Nucleus accumbens (tissue), 56 donors: Measurements from ENCODE around the gene ARID3A.
A peak's percentile ranks its signal among the peaks of the same experiment; 100 is the strongest.

Experiments
- DNase-seq, 56 donors: peaks; one replicate each; lab custom pipeline; 2025; lab: John Stamatoyannopoulos, UW

Gene ARID3A

DNA sequence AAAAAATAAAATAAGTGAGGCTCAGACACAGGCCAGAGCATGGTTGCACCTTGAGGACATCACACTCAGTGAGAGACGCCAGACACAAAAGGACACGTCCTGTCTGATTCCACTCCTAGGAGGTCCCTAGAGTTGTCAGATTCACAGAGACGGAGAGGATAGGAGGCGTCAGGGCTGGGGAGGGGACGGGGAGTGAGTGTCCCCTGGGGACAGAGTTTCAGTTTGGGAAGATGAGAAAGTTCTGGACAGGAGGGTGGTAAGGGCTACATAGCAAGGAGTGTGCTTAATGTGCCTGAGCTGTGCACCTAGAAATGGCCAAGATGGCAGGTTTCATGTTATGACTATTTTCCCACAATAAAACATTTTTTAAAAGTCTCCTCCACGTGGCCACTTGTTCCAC, 72.2 kb downstream of the ARID3A start:
- DNase-seq: no peak

DNA sequence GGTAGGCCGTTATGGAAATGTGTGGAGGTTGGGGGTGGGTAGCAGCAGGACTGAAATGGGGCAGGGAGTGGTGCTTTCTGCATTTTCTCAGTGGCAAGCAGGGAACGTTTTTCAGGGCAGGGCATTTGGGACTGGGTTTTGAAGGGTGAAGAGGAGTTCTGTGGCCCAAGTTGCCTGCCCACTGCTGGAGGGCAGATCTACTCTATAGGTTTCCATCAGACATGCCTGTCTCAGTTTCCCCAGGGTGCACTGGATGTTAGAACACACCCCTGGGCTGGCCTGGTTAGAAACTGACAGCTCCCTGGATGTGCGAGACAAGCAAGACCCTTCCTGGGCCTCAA, 73.5 kb downstream of the ARID3A start:
- no peak for DNase-seq

DNA sequence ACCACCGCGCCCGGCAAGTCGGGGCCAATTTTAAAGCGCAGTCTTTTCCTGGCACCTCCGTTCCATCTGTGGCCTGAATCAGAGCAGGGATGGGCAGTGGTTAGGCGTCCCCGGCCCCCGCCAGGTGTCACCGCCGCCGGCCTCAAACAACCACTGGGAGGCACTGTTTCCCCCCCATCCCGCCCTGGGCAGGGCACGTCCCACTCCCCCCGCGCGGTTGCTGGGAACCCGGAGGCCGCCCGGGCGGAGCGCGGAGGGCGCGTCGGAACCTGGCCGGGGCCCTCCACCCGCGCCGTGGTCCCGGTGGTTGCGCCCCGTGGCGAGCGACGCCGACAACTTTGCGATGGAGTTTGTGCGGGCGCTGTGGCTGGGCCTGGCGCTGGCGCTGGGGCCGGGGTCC, 74.3 kb downstream of the ARID3A start, which contains the start of gene GRIN3B:
Gene GRIN3B (plus strand): TSS at position 325 of the 400 bp plus-strand sequence. CDS start 19 bp downstream, at position 344.
- peak in 1 of 56 donors; percentile 17 for DNase-seq

DNA sequence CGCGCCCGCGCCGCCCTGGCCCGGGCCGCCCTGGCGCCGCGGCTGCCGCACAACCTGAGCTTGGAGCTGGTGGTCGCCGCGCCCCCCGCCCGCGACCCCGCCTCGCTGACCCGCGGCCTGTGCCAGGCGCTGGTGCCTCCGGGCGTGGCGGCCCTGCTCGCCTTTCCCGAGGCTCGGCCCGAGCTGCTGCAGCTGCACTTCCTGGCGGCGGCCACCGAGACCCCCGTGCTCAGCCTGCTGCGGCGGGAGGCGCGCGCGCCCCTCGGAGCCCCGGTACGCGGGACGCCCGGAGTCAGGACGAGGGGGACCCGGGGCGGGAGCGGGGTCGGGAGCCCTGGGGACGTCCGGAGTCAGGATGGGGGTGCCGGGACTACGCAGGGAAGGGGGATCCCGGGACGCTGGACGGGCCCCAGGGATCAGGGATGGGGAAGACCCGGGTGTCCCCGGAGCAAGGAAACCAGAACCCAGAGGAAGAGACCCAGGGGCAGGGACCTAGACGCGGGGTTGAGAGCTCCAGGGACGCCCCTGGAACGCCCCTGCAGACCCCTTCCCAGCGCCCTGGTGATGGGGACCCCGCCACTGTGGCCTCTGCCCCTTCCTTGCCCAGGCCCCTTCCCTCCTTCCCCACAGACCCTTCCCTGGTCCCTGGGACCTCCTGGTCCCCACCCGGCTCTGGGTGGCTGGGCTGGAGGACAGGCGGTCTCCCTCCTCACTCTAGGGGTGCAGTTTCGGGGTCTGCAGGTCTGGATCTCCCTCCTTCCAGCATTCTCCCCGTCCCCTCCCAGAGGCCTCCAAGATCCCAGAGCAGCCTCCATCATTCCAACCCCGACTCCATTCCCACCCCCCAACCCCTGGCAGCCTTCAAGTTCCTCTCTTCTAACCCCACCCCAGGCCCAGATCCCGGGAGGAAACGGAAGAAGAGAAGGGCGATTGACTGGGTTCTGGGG, 75.0 kb downstream of the ARID3A start:
- DNase-seq: no peak

DNA sequence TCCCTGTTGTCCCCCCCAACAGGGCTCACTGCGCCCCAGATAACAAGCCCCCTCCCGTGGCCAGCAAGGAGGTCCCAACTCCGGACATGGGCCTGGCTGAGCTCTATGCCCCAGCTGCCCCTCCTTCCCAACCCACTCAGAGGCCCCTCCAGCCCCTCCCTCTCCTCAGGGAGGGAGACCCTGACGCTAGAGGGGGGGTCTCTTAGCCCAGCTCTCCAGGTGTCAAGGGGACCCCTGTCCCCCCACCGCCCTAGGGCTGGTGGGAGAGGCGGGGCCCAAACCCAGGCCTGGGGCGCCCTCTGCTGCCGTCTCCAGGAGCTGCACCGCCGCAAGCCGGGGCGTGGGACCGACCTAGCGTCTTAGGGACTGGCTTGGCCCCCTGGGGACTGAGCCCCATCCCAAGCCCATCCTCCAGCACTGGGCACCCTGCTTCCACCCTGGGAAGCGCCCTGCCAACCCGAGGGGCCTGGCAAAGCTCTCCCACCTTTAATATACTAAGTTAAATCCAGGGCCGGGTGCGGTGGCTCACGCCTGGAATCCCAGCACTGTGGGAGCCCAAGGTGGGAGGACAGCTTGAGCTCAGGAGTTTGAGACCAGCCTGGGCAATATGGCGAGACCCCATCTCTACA, 75.8 kb downstream of the ARID3A start:
- DNase-seq: peak in 13 of 56 donors; percentile 1 to 49 (median 13)

DNA sequence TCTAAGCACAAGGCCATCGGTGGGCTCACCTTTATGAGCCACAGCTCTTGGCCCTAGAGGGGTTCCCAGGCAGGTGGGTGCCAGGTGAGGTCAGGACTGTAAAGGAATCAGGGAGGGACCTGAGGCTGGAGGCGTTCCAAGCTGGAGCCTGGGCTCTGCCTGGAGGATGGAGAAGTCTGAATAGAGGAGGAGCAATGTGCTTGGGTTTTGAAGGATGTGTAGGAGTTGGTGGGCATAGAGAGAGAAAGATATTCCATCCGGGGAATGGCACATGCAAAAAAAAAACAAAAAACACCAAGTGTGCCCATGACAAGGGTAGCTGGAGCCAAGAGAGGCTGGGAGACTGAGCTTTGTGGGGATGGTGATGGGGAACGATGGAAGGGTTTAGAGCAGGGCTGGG, 76.8 kb downstream of the ARID3A start:
- no peak for DNase-seq

DNA sequence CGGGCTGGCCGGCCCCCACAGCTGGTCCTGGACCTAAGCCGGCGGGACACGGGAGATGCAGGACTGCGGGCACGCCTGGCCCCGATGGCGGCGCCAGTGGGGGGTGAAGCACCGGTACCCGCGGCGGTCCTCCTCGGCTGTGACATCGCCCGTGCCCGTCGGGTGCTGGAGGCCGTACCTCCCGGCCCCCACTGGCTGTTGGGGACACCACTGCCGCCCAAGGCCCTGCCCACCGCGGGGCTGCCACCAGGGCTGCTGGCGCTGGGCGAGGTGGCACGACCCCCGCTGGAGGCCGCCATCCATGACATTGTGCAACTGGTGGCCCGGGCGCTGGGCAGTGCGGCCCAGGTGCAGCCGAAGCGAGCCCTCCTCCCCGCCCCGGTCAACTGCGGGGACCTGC, 77.4 kb downstream of the ARID3A start:
- DNase-seq: no peak

DNA sequence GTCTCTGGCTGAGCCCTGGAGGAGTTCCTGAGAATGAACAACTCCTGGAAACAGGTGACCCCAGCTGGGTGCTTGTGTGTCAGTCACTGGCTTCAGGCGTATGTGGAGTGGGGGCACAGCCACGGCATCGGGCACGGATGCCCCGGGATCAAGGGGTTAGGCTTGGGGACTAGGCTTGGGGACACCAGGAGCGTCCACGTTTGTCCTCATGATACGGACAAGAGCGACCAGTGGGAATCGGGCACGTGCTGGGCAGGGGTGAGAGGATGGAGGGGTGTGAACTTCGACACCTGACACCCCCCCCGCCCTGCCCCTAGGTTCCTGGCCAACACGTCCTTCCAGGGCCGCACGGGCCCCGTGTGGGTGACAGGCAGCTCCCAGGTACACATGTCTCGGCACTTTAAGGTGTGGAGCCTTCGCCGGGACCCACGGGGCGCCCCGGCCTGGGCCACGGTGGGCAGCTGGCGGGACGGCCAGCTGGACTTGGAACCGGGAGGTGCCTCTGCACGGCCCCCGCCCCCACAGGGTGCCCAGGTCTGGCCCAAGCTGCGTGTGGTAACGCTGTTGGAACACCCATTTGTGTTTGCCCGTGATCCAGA, 78.5 kb downstream of the ARID3A start:
- DNase-seq: no peak

DNA sequence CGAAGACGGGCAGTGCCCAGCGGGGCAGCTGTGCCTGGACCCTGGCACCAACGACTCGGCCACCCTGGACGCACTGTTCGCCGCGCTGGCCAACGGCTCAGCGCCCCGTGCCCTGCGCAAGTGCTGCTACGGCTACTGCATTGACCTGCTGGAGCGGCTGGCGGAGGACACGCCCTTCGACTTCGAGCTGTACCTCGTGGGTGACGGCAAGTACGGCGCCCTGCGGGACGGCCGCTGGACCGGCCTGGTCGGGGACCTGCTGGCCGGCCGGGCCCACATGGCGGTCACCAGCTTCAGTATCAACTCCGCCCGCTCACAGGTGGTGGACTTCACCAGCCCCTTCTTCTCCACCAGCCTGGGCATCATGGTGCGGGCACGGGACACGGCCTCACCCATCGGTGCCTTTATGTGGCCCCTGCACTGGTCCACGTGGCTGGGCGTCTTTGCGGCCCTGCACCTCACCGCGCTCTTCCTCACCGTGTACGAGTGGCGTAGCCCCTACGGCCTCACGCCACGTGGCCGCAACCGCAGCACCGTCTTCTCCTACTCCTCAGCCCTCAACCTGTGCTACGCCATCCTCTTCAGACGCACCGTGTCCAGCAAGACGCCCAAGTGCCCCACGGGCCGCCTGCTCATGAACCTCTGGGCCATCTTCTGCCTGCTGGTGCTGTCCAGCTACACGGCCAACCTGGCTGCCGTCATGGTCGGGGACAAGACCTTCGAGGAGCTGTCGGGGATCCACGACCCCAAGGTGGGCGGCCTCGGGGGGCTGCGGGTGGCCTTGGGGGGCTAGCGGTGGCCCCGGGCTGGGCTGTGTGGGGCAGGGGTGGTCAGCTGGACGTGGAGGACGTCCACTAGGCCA, 79.2 kb downstream of the ARID3A start:
- no peak for DNase-seq

DNA sequence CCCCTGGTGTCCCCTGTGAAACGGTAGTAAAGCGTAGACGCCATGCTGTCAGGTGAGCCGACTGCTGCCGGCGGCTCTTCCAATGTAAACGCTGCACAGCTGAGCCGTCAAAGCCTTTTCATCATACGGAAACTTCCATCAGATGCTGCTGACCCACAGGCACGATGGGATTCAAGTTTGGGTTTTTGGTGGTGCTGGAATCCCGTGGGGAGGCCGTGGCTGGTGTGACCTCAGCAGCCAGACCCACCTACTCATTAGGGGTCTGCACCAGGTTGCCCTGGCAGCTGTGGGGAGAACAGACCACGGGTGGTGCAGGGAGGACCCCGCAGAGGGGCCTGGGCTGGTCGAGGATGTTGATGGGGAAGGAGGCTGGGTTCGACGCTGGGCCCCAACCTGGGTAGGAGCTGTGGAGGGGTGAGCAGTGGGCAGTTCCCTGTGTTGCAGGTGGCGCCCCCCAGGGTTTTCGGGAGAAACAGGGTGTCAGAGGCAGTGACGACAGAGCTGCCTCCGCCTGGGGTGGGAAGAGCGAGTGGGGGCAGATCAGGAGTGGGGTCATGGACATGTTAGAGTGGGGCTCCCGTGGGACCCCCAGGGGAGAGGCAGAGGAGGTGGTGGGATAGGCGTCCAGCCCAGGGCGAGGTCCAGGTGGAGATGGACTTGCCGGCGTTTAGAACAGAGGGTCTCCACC, 81.0 kb downstream of the ARID3A start:
- no peak for DNase-seq

DNA sequence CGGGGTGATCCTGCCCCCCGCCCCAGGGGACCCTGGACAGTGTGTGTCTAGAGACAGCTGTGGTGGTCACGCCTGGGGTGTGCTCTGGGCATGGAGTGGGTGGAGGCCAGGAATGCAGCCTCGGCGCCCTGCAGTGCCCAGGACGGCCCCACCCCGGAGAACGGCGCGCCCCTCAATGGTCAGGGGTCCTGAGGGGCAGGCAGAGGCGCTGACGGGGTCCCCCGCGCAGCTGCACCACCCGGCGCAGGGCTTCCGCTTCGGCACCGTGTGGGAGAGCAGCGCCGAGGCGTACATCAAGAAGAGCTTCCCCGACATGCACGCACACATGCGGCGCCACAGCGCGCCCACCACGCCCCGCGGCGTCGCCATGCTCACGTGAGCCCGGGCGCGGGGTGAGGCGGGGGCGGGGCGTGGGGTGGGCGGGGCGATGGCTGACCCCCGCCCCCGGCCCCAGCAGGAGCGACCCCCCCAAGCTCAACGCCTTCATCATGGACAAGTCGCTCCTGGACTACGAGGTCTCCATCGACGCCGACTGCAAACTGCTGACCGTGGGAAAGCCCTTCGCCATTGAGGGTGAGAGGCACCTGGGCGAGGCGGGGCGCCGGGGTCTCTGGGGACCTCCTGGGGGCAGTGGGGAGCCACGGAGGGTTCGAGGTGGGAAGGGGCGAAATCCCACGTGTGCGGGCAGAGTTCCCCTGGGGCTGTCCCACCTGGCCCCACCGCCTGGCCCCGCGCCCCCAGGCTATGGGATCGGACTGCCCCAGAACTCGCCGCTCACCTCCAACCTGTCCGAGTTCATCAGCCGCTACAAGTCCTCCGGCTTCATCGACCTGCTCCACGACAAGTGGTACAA, 81.8 kb downstream of the ARID3A start:
- no peak for DNase-seq

DNA sequence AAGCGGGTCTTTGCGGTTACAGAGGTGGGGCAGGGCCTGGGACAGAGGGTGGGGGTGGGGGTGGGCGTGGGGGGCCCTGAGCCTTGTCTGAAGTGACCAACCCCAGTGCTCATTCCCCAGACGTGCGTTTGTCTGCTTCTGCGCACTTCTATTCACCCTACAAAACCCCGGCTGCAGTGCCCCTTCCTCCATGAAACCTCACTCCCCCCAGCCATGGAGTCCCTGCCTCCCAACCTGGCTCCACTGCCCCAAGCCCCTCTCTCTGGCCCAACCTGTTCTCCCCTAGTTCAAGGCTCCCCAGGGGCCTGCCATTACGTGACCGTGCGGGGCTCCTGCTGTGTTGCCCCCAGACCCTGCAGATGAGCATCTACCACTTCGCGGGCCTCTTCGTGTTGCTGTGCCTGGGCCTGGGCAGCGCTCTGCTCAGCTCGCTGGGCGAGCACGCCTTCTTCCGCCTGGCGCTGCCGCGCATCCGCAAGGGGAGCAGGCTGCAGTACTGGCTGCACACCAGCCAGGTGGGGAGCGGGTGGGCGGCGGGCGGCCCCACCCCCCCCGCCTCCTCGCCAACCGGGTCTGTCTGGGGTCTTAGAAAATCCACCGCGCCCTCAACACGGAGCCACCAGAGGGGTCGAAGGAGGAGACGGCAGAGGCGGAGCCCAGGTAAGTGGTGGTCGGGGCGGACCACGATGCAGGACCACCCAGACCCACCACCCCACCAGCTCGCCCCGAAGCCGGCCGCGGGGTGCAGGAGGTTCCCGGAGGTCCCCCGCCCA, 82.6 kb downstream of the ARID3A start:
- no peak for DNase-seq

DNA sequence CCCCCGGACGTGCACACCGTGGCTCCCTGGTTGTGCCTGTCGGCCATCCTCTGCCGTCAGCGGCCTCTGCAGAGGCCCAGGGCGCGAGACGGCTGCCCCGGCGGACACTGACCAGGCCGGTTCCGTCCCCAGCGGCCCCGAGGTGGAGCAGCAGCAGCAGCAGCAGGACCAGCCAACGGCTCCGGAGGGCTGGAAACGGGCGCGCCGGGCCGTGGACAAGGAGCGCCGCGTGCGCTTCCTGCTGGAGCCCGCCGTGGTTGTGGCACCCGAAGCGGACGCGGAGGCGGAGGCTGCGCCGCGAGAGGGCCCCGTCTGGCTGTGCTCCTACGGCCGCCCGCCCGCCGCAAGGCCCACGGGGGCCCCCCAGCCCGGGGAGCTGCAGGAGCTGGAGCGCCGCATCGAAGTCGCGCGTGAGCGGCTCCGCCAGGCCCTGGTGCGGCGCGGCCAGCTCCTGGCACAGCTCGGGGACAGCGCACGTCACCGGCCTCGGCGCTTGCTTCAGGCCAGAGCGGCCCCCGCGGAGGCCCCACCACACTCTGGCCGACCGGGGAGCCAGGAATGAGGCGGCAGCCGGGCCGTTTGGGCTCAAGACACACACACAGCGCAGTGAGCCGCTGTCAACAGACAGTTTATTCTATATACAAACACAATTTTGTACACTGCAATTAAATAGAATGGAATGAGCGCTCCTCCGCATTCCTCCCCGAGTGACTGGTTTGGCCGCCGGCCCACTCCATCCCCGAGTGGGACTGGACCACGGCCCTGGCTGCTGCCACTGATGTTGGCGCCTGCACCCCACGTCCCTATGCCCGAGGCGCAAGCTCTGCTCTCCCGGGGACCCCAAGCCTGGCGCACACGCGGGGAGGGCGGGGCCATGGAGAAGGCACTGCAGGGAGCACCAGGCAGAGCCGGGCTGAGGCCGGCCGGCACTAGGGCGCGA, 83.5 kb downstream of the ARID3A start:
- DNase-seq: no peak

DNA sequence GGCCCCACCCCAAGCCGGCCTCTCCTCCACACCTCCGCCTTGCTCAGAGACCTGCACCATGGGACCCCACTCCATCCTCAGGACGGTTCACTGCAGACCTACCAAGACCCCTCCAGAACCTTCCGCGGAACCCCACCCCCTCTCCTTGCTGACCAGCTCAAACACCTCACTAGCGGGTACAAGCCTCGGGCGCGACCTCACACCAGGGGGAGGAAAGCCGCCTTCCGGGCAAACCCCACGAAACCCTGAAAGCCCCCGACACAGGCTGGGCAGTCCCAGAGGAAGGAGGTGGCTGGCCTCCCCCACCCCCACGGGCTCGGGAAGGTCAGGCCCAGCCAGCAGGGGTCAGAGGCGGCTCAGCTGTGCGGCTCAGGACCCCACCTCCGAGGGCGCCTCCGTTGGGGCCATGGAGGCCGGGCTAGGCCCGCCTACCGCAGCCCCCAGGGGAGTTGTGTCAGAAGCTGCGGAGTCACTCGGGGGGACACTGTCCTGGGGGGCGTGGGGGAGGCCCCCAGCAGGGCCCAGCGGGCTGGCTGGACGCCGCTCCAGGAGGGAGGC, 84.2 kb downstream of the ARID3A start:
- DNase-seq: no peak

DNA sequence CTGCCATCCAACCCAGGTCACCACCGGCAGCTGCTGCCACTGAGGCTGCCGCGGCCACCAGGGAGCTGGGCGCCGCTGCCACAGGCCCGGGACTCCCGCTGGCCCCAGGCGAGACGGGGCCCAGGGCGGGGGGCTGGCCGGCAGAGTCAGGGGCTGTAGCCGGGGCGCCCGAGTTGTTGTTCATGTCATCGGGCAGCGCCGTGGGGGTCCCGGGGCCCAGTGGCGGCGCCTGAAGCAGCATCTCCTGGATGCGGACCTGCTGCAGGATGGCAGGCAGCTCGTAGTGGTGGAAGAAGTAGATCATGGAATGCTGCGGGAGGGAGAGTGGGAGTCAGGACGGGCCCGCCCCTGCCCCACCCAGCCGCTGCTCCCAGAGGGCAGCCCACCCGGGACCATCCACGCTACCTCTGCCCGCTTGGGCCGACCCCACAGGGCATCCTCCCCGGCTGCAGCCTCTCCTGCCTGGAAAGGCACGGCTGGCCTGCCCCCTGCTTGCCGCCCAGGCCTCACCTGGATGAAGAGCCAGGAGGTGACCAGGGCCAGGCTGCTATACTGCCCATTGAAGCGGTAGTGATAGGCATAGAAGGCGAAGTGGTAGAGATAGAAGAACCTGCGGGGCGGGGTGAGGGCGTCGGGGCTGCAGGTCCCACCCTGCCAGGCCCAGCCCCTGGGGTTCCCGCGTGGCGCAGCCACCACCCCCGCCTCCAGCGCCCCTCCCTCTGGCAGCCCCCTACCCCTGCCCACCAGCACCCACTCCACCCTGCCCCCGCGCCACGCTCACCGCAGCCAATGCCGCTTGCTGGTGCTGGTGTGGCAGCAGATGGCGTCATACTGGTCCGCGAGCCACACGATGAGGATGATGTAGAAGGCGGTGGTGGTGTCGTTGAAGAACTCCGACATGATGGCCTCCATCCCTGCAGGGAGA, 85.0 kb downstream of the ARID3A start:
- DNase-seq: no peak
